ENCODE data around the gene R3HCC1L.

DNA sequence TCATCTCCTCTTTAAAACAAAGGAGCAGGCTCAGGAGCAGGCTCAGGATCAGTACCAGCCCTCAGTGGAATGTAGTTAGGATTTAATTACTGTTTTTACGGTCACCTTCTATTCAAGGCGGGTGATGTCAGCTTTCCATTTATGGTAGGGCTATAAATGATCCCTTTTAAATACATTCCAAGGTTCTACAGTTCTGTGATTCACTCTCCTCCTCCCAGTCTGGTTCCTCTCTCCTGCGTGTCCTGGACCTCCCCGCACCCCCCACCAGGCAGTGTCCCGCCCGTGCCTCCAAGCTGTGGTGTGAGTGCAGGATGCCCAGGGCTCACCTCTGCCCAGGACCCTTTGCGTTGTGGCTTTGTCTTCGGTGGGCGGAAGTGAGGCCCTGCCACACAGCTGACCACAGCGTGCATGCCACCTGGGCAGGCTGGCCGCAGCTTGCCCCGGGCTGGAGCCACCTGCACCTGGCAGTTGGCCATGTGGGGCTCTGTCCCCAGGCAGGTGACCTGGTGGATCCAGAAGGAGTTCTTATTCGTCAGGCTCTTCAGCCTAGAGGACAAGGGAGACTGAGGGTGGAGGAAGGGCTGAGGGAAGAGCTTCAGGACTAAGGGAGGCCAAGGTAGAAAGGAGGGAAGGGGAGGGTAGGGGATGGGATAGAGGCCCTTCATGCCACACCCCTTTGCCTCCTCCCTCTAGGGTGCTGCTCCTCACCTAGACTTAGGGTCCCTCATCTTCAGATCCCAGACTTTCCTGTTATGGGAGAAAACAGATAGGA lies 124.4 kb downstream of the R3HCC1L start:
- TF ChIP-seq, protein P1, sequence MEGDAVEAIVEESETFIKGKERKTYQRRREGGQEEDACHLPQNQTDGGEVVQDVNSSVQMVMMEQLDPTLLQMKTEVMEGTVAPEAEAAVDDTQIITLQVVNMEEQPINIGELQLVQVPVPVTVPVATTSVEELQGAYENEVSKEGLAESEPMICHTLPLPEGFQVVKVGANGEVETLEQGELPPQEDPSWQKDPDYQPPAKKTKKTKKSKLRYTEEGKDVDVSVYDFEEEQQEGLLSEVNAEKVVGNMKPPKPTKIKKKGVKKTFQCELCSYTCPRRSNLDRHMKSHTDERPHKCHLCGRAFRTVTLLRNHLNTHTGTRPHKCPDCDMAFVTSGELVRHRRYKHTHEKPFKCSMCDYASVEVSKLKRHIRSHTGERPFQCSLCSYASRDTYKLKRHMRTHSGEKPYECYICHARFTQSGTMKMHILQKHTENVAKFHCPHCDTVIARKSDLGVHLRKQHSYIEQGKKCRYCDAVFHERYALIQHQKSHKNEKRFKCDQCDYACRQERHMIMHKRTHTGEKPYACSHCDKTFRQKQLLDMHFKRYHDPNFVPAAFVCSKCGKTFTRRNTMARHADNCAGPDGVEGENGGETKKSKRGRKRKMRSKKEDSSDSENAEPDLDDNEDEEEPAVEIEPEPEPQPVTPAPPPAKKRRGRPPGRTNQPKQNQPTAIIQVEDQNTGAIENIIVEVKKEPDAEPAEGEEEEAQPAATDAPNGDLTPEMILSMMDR (IDR thresholded peaks at IDR 0.05): no peak
- TF ChIP-seq POLR2A (IDR thresholded peaks at IDR 0.05): no peak

Data from body of pancreas (tissue), 4 donors.